Upper lobe of left lung (tissue), 6 donors: Measurements from ENCODE around the gene KLHL30. TPM values are rescaled to one million over a fixed set of nuclear protein-coding genes. Genes with fewer than 3 reads are reported as not detected.

ENCODE experiments used
- ATAC-seq, 2 donors: fragments of 200-7000 bp; cut with Tn5 transposase; one replicate each; pipeline ENCODE4 v1.9.1; 2022; ENCODE audit warnings: mild to moderate bottlenecking in 2 of 2, moderate library complexity in 2 of 2; ENCODE audit not compliant: low FRiP score in 2 of 2
- DNase-seq, 2 donors: peaks; one replicate each; pipeline ENCODE4 v3.0.0-alpha.2; 2019 to 2020
- H3K27ac ChIP-seq, 4 donors: fragments of 200-600 bp; sonication (generic); one replicate each; pipeline ENCODE4 v1.5.1; 2016 to 2019
- H3K27me3 ChIP-seq, 4 donors: fragments of 200-600 bp; sonication (generic); one replicate each; pipeline ENCODE4 v1.5.1; 2017 to 2019
- H3K36me3 ChIP-seq, 4 donors: fragments of 200-600 bp; sonication (generic); one replicate each; pipeline ENCODE4 v1.5.1; 2016 to 2019
- H3K4me1 ChIP-seq, 4 donors: fragments of 200-600 bp; sonication (generic); one replicate each; pipeline ENCODE4 v1.5.1; 2018 to 2019
- H3K4me3 ChIP-seq, 4 donors: fragments of 200-600 bp; sonication (generic); one replicate each; pipeline ENCODE4 v1.5.1; 2017 to 2019; ENCODE audit warnings: mild to moderate bottlenecking in 2 of 4, moderate library complexity in 1 of 4
- H3K9me3 ChIP-seq, 4 donors: fragments of 200-600 bp; sonication (generic); one replicate each; pipeline ENCODE4 v1.5.1; 2018 to 2019
- CTCF ChIP-seq, 6 experiments: fragments of 450-650 bp in 4 of 6; fragments of 200-600 bp in 2 of 6; sonication (generic) in 2 of 6; IDR thresholded peaks; one replicate each; pipeline ENCODE4 v1.5.1; 2016 to 2019; ENCODE audit warnings: antibody characterized with exemption in 6 of 6
- EP300 ChIP-seq, 4 donors: sonication (generic); formaldehyde crosslinking; IDR thresholded peaks; one replicate each; pipeline ENCODE4 v1.5.1; 2017; ENCODE audit warnings: antibody characterized with exemption in 4 of 4, control low read depth in 2 of 4
- POLR2A ChIP-seq, 4 donors: fragments of 450-650 bp; IDR thresholded peaks; one replicate each; pipeline ENCODE4 v1.5.1; 2016 to 2017; ENCODE audit warnings: antibody characterized with exemption in 4 of 4, mild to moderate bottlenecking in 2 of 4
- POLR2AphosphoS5 ChIP-seq, 2 donors: sonication (generic); formaldehyde crosslinking; IDR thresholded peaks; one replicate each; pipeline ENCODE4 v1.5.1; 2017; ENCODE audit warnings: antibody characterized with exemption in 2 of 2
- WGBS, 2 donors: methylation state at CpG; one replicate each; pipeline ENCODE4 v1.1.5; 2017 to 2018; 5-methylcytosine and 5-hydroxymethylcytosine counted together
- total RNA-seq, 6 donors: library from RNA; depleted of rRNA in 4 of 6; stranded (reverse); fragments of >200 nt in 4 of 6; gene quantifications; one replicate each; pipeline versions ENCODE4 v1.1.0 to v1.2.1, GENCODE V29; 2016 to 2021
- donor health status: DM: no; HTN: no; CAD: no; lungs with moderate emphysema.
- donor health status: DM: no; HTN: yes; CAD: no; lungs with severe emphysema.

Gene KLHL30
- total RNA-seq, 6 donors from 2014 or later, result 0.30 to 1.3 (median 0.97) TPM; not detected in 2

DNA sequence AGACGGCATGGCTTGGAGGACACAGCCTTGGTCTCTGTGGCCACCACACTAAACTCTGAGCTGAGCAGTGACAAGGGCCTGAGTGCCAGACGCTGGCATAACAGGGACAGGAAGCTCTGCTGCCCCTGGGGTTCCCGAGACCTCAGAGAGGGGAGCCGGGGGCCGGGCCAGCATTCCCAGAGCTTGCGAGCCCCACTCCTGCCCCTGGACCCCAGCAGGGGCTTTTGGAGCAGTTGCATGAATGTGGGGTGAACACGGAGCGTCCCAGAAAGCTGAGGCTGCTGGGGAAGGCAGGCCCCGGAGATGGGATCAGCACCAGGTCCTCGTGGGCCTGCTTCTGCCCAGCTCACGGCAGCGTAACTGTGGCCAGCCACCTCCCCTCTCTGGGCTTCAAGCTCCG is 12.7 kb downstream of the KLHL30 start:
- Histone ChIP-seq H3K4me3 (no peak overlapping the region), H3K36me3 (no peaks in the 10 kb centered on the region), H3K27me3 (no peaks in the 10 kb centered on the region), H3K27ac (no peak overlapping the region), H3K4me1 (no peaks in the 10 kb centered on the region), H3K9me3 (no peaks in the 10 kb centered on the region)
- 80 to 100% methylated on average over 1 to 11 of the region's 13 CpGs for WGBS, 2 donors
- ATAC-seq, result no peak
- TF ChIP-seq EP300 (IDR thresholded peaks at IDR 0.05) (no peak), POLR2A (IDR thresholded peaks at IDR 0.05) (no peak), POLR2AphosphoS5 (IDR thresholded peaks at IDR 0.05) (no peak), CTCF (IDR thresholded peaks at IDR 0.05) (no peak)
- DNase-seq, result peak in 1 of 2 donors; percentile 73

- ATAC-seq, result no peak
- no peaks in the 10 kb centered on the region for H3K27me3 ChIP-seq
- no peak for TF ChIP-seq CTCF (IDR thresholded peaks at IDR 0.05)
- no peak for TF ChIP-seq POLR2AphosphoS5 (IDR thresholded peaks at IDR 0.05)
- no peak for TF ChIP-seq POLR2A (IDR thresholded peaks at IDR 0.05)
- TF ChIP-seq EP300 (IDR thresholded peaks at IDR 0.05), result no peak
- peak in 1 of 2 donors; percentile 63 for DNase-seq
- no peaks in the 10 kb centered on the region for H3K4me1 ChIP-seq
- 79 to 85% methylated on average over 8 to 16 of the region's 16 CpGs for WGBS, 2 donors
- H3K4me3 ChIP-seq, result no peak overlapping the region
- H3K36me3 ChIP-seq, result no peaks in the 10 kb centered on the region
- H3K27ac ChIP-seq, result no peak overlapping the region
- no peaks in the 10 kb centered on the region for H3K9me3 ChIP-seq
Measured at GRCh38 chr2:238151628-238152235, 13.3 kb downstream of the KLHL30 start.

GRCh38 chr2:238152771-238153688 is 14.6 kb downstream of the KLHL30 start:
- WGBS, 2 donors, result 79 to 82% methylated on average over 17 to 22 of the region's 22 CpGs
- ATAC-seq, result no peak

DNA sequence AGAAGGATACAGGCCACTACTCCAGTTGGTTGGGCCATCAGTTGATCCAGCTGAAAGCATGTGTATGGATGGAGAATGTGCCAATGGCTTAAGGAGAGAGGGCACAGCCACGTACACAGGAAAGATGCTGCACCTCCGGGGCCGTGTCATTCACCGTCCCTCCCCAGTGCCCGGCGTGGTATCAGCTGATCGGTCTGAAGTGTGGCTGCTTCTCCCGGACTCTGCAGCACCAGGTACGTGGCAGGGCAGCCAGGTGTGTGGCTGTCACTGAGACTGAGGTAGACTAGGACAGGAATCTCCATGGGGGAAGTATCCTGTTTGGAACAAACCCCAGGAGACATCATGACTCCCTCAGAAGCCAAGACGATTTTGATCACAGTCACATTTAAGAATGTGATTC is 16.1 kb downstream of the KLHL30 start:
- peaks cover 0 to 14% (median 6%) of the 10 kb centered on the region in 4 donors for H3K27me3 ChIP-seq
- H3K9me3 ChIP-seq, result no peaks in the 10 kb centered on the region
- no peak for TF ChIP-seq CTCF (IDR thresholded peaks at IDR 0.05)
- TF ChIP-seq EP300 (IDR thresholded peaks at IDR 0.05), result no peak
- TF ChIP-seq POLR2A (IDR thresholded peaks at IDR 0.05), result no peak
- TF ChIP-seq POLR2AphosphoS5 (IDR thresholded peaks at IDR 0.05), result no peak
- DNase-seq (no peak), ATAC-seq (no peak)
- 89 to 93% methylated on average over 10 of the region's 10 CpGs for WGBS, 2 donors
- no peak overlapping the region for H3K27ac ChIP-seq
- H3K4me1 ChIP-seq, result peaks cover 12 to 14% (median 13%) of the 10 kb centered on the region in 4 donors
- H3K4me3 ChIP-seq, result no peak overlapping the region
- H3K36me3 ChIP-seq, result no peaks in the 10 kb centered on the region

More at GRCh38 chr2:238152771-238153688, 14.6 kb downstream of the KLHL30 start:
- no peaks in the 10 kb centered on the region for H3K27me3 ChIP-seq
- DNase-seq, result peak in 1 of 2 donors; percentile 62
- no peak overlapping the region for H3K27ac ChIP-seq
- TF ChIP-seq CTCF (IDR thresholded peaks at IDR 0.05) (no peak), POLR2AphosphoS5 (IDR thresholded peaks at IDR 0.05) (no peak), EP300 (IDR thresholded peaks at IDR 0.05) (no peak), POLR2A (IDR thresholded peaks at IDR 0.05) (no peak)
- H3K4me3 ChIP-seq, result no peak overlapping the region
- peaks cover 0 to under 1% (median 0%) of the 10 kb centered on the region in 4 donors for H3K4me1 ChIP-seq
- no peaks in the 10 kb centered on the region for H3K36me3 ChIP-seq
- H3K9me3 ChIP-seq, result no peaks in the 10 kb centered on the region
